Kidney capillary endothelial cell (primary cell): ENCODE measurements around the gene SAGE1.
A peak's percentile ranks its signal among the peaks of the same experiment; 100 is the strongest.
"Not testable (repeated sequence)": the region's sequence is repeated elsewhere in the genome, so short reads cannot be mapped to it uniquely, and the experiment has no call there.

Experiments
- DNase-seq: peaks from one replicate; pipeline ENCODE4 v3.0.0-alpha.2; 2018; ENCODE audit warnings: low spot score

SAGE1 gene

GRCh38 chrX:135893294-135893817 lies at the start of gene SAGE1, which contains the start of gene CT45A10:
Gene SAGE1, plus strand, starts transcription at chrX:135893716. Its CDS starts 2,527 bp downstream, at chrX:135896243.
Gene CT45A10, minus strand, starts transcription at chrX:135893444. Its CDS starts 8,100 bp downstream, at chrX:135885344.
- DNase-seq, result no peak

- DNase-seq, result not testable (repeated sequence)
Measured at GRCh38 chrX:135854438-135854837, 39.1 kb upstream of the SAGE1 start, which contains the start of gene CT45A8. Gene CT45A8, minus strand, starts transcription at chrX:135854538. Its CDS starts 3,755 bp downstream, at chrX:135850783.

GRCh38 chrX:135871712-135872111 lies 21.8 kb upstream of the SAGE1 start, which contains the start of gene CT45A9:
Gene CT45A9, minus strand, starts transcription at chrX:135871812. Its CDS starts 3,751 bp downstream, at chrX:135868061.
- not testable (repeated sequence) for DNase-seq

GRCh38 chrX:135882741-135883140 lies 10.8 kb upstream of the SAGE1 start:
- not testable (repeated sequence) for DNase-seq

- not testable (repeated sequence) for DNase-seq
Measured at GRCh38 chrX:135888230-135888629, 5.3 kb upstream of the SAGE1 start.

- not testable (repeated sequence) for DNase-seq
Measured at GRCh38 chrX:135888976-135889375, 4.5 kb upstream of the SAGE1 start.

- no peak for DNase-seq
Measured at GRCh38 chrX:135890087-135890585, 3.4 kb upstream of the SAGE1 start.

GRCh38 chrX:135892781-135893180 lies 735 bp upstream of the SAGE1 start:
- DNase-seq, result no peak

GRCh38 chrX:135910251-135910650 lies 16.7 kb downstream of the SAGE1 start:
- DNase-seq, result no peak

GRCh38 chrX:135914404-135914803 lies 20.9 kb downstream of the SAGE1 start:
- no peak for DNase-seq

GRCh38 chrX:135920516-135920915 lies 27.0 kb downstream of the SAGE1 start:
- not testable (repeated sequence) for DNase-seq

GRCh38 chrX:135923353-135923752 lies 29.8 kb downstream of the SAGE1 start:
- no peak for DNase-seq

- no peak for DNase-seq
Measured at GRCh38 chrX:135927897-135928296, 34.4 kb downstream of the SAGE1 start.

GRCh38 chrX:135931644-135932487 lies 38.4 kb downstream of the SAGE1 start:
- DNase-seq, result peak; percentile 24

GRCh38 chrX:135944486-135944885 lies 51.0 kb downstream of the SAGE1 start:
- DNase-seq, result no peak

GRCh38 chrX:135951291-135951690 lies 57.8 kb downstream of the SAGE1 start:
- no peak for DNase-seq
